Calu3 (cell line): Measurements from ENCODE around the gene NTNG2. TPM values are rescaled to one million over a fixed set of nuclear protein-coding genes. Genes with fewer than 3 reads are reported as not detected.

Source experiments
- BruUV-seq: library from RNA; stranded (reverse); fragments of 400-500 nt; replicated peaks from 2 replicates; lab custom pipeline; 2021; lab: Mats Ljungman, UMichigan
- CTCF ChIA-PET: fragments of 300-600 bp; sonication (Branson Sonifier 250); formaldehyde crosslinking; loops from one replicate; lab custom pipeline; 2022; ENCODE audit warnings: antibody characterized with exemption; lab: Charles Lee
- DNase-seq: peaks from one replicate; pipeline ENCODE4 v3.0.0; 2022
- H3K27ac Mint-ChIP-seq: one replicate; pipeline ENCODE4 v1.8.0; 2022; ENCODE audit warnings: mixed read lengths; ENCODE audit not compliant: unreplicated experiment
- H3K27me3 Mint-ChIP-seq: one replicate; pipeline ENCODE4 v1.8.0; 2022; ENCODE audit warnings: mixed read lengths; ENCODE audit not compliant: unreplicated experiment
- H3K36me3 Mint-ChIP-seq: one replicate; pipeline ENCODE4 v1.8.0; 2022; ENCODE audit warnings: mild to moderate bottlenecking, moderate library complexity, mixed read lengths; ENCODE audit not compliant: insufficient read depth, unreplicated experiment
- H3K4me1 Mint-ChIP-seq: one replicate; pipeline ENCODE4 v1.8.0; 2022; ENCODE audit warnings: mild to moderate bottlenecking, low read depth, mixed read lengths; ENCODE audit not compliant: unreplicated experiment
- H3K4me3 Mint-ChIP-seq: one replicate; pipeline ENCODE4 v1.8.0; 2022; ENCODE audit warnings: mild to moderate bottlenecking, low read depth, moderate library complexity, mixed read lengths; ENCODE audit not compliant: unreplicated experiment
- H3K9me3 Mint-ChIP-seq: one replicate; pipeline ENCODE4 v1.8.0; 2022; ENCODE audit warnings: low read depth, mixed read lengths; ENCODE audit not compliant: unreplicated experiment
- CTCF ChIP-seq: fragments of 200-600 bp; IDR thresholded peaks from one replicate; pipeline ENCODE4 v1.8.0; 2022; ENCODE audit warnings: antibody characterized with exemption; ENCODE audit not compliant: unreplicated experiment
- intact Hi-C: fragments of 100-400 bp; cut with micrococcal nuclease; formaldehyde crosslinking; loops from one replicate; pipeline ENCODE4 v1.10.0; 2022; ENCODE audit not compliant: unreplicated experiment
- total RNA-seq: library from RNA; stranded (reverse); gene quantifications from 2 replicates; pipeline ENCODE4 v1.2.3, GENCODE V29; 2022

The NTNG2 gene
- total RNA-seq, 1 experiment from 2014 or later = not detected

- DNase-seq = no peak
- peaks cover 91% of the 10 kb centered on the region for H3K27me3 Mint-ChIP-seq
- no peak overlapping the region for H3K4me3 Mint-ChIP-seq
- no peaks in the 10 kb centered on the region for H3K9me3 Mint-ChIP-seq
- intact Hi-C loops = no loop called here
- no peak for TF ChIP-seq CTCF
- CTCF ChIA-PET = no interaction called here
- BruUV-seq = no TSS peak
- H3K36me3 Mint-ChIP-seq = peaks cover 7% of the 10 kb centered on the region
- no peak overlapping the region for H3K27ac Mint-ChIP-seq
- no peaks in the 10 kb centered on the region for H3K4me1 Mint-ChIP-seq
Observed at GRCh38 chr9:132204883-132205282, 43.0 kb downstream of the NTNG2 start.

GRCh38 chr9:132207215-132207614 is 45.4 kb downstream of the NTNG2 start:
- CTCF ChIA-PET = no interaction called here
- intact Hi-C loops = no loop called here
- H3K4me1 Mint-ChIP-seq = no peaks in the 10 kb centered on the region
- peaks cover 91% of the 10 kb centered on the region for H3K27me3 Mint-ChIP-seq
- no peaks in the 10 kb centered on the region for H3K9me3 Mint-ChIP-seq
- no peak for TF ChIP-seq CTCF
- no TSS peak for BruUV-seq
- no peak overlapping the region for H3K27ac Mint-ChIP-seq
- H3K36me3 Mint-ChIP-seq = peaks cover 7% of the 10 kb centered on the region
- no peak for DNase-seq
- no peak overlapping the region for H3K4me3 Mint-ChIP-seq

- peaks cover 91% of the 10 kb centered on the region for H3K27me3 Mint-ChIP-seq
- CTCF ChIA-PET = no interaction called here
Observed at GRCh38 chr9:132207839-132208615, 46.2 kb downstream of the NTNG2 start.

GRCh38 chr9:132209228-132209627 is 47.4 kb downstream of the NTNG2 start:
- Mint-ChIP-seq H3K27me3 (peaks cover 91% of the 10 kb centered on the region), H3K27ac (no peak overlapping the region), H3K4me1 (no peaks in the 10 kb centered on the region), H3K4me3 (no peak overlapping the region), H3K9me3 (no peaks in the 10 kb centered on the region), H3K36me3 (peaks cover 7% of the 10 kb centered on the region)
- CTCF ChIA-PET = no interaction called here
- no TSS peak for BruUV-seq
- no peak for DNase-seq
- no peak for TF ChIP-seq CTCF
- intact Hi-C loops = no loop called here

More at GRCh38 chr9:132207839-132208615, 46.2 kb downstream of the NTNG2 start:
- no TSS peak for BruUV-seq
- Mint-ChIP-seq H3K36me3 (peaks cover 7% of the 10 kb centered on the region), H3K4me1 (no peaks in the 10 kb centered on the region), H3K4me3 (no peak overlapping the region), H3K27ac (no peak overlapping the region), H3K9me3 (no peaks in the 10 kb centered on the region)
- TF ChIP-seq CTCF = no peak
- no peak for DNase-seq
- intact Hi-C loops = no loop called here
